WTC11 (cell line): Measurements from ENCODE around the gene HLA-DOB. TPM values are rescaled to one million over a fixed set of nuclear protein-coding genes. Genes with fewer than 3 reads are reported as not detected.

ENCODE experiments used
- ATAC-seq: fragments of 200-7000 bp; cut with Tn5 transposase; 2 replicates; pipeline ENCODE4 v1.10.0; 2021; ENCODE audit warnings: mild to moderate bottlenecking, moderate library complexity
- CTCF ChIA-PET: fragments of 300-600 bp; sonication (Branson Sonifier 250); formaldehyde crosslinking; loops from one replicate; lab custom pipeline; 2021; ENCODE audit warnings: antibody characterized with exemption; lab: Charles Lee
- POLR2A ChIA-PET: fragments of 350-600 bp; sonication (Branson Sonifier 250); formaldehyde crosslinking; loops from one replicate; lab custom pipeline; 2021; ENCODE audit warnings: antibody characterized with exemption; lab: Charles Lee
- DNase-seq: peaks from one replicate; pipeline ENCODE4 v3.0.0; 2021; ENCODE audit warnings: low spot score
- H3K27ac Mint-ChIP-seq: 2 replicates; pipeline ENCODE4 v1.8.0; 2021; ENCODE audit warnings: mixed read lengths
- H3K27me3 Mint-ChIP-seq: 2 replicates; pipeline ENCODE4 v1.8.0; 2021; ENCODE audit warnings: low read depth, mild to moderate bottlenecking, moderate library complexity, mixed read lengths
- H3K36me3 Mint-ChIP-seq: 2 replicates; pipeline ENCODE4 v1.8.0; 2021; ENCODE audit warnings: mixed read lengths
- H3K4me1 Mint-ChIP-seq: 2 replicates; pipeline ENCODE4 v1.8.0; 2022; ENCODE audit warnings: mixed read lengths
- H3K4me3 Mint-ChIP-seq: 2 replicates; pipeline ENCODE4 v1.8.0; 2021; ENCODE audit warnings: mild to moderate bottlenecking, moderate library complexity, mixed read lengths
- H3K9me3 Mint-ChIP-seq: 2 replicates; pipeline ENCODE4 v1.8.0; 2021; ENCODE audit warnings: mixed read lengths
- ATF1 ChIP-seq: sonication (generic); formaldehyde crosslinking; IDR thresholded peaks from 2 replicates; pipeline ENCODE4 v1.8.1; 2023; ENCODE audit warnings: mild to moderate bottlenecking, moderate library complexity, missing genetic modification reagents
- CDX4 ChIP-seq: fragments of 250-450 bp; sonication (Bioruptor Pico); IDR thresholded peaks from 2 replicates; pipeline ENCODE4 v1.9.0; 2021; ENCODE audit warnings: moderate library complexity, mild to moderate bottlenecking, inconsistent platforms, borderline replicate concordance
- CREB1 ChIP-seq: sonication (generic); formaldehyde crosslinking; IDR thresholded peaks from 2 replicates; pipeline ENCODE4 v1.8.0; 2023; ENCODE audit warnings: mild to moderate bottlenecking, missing genetic modification reagents
- CREM ChIP-seq: sonication (generic); formaldehyde crosslinking; IDR thresholded peaks from 2 replicates; pipeline ENCODE4 v1.8.1; 2022; ENCODE audit warnings: mild to moderate bottlenecking, missing genetic modification reagents, moderate library complexity
- E2F1 ChIP-seq: sonication (generic); formaldehyde crosslinking; IDR thresholded peaks from 2 replicates; pipeline ENCODE4 v1.8.0; 2022; ENCODE audit warnings: mild to moderate bottlenecking, missing genetic modification reagents
- E2F5 ChIP-seq: sonication (generic); formaldehyde crosslinking; IDR thresholded peaks from 2 replicates; pipeline ENCODE4 v1.8.1; 2022; ENCODE audit warnings: mild to moderate bottlenecking, moderate library complexity, missing genetic modification reagents
- ETV6 ChIP-seq: sonication (generic); formaldehyde crosslinking; IDR thresholded peaks from 2 replicates; pipeline ENCODE4 v1.8.1; 2022; ENCODE audit warnings: mild to moderate bottlenecking, missing genetic modification reagents
- FOXP1 ChIP-seq: sonication (generic); formaldehyde crosslinking; IDR thresholded peaks from 2 replicates; pipeline ENCODE4 v1.8.0; 2022; ENCODE audit warnings: missing genetic modification reagents, mild to moderate bottlenecking, moderate library complexity, borderline replicate concordance
- HMGA2 ChIP-seq: fragments of 250-450 bp; sonication (Bioruptor Pico); IDR thresholded peaks from 2 replicates; pipeline ENCODE4 v1.4.0; 2021; ENCODE audit warnings: mild to moderate bottlenecking, moderate library complexity
- MAX ChIP-seq: sonication (generic); formaldehyde crosslinking; IDR thresholded peaks from 2 replicates; pipeline ENCODE4 v1.8.0; 2022; ENCODE audit warnings: mild to moderate bottlenecking, missing genetic modification reagents
- MLX ChIP-seq: sonication (generic); formaldehyde crosslinking; IDR thresholded peaks from 2 replicates; pipeline ENCODE4 v1.8.1; 2023; ENCODE audit warnings: mild to moderate bottlenecking, missing genetic modification reagents, moderate library complexity
- MYBL2 ChIP-seq: sonication (generic); formaldehyde crosslinking; IDR thresholded peaks from 2 replicates; pipeline ENCODE4 v1.8.1; 2023; ENCODE audit warnings: mild to moderate bottlenecking, moderate library complexity, missing genetic modification reagents
- NFE2L1 ChIP-seq: sonication (generic); formaldehyde crosslinking; IDR thresholded peaks from 2 replicates; pipeline ENCODE4 v1.8.1; 2023; ENCODE audit warnings: missing genetic modification reagents
- SMAD3 ChIP-seq: sonication (generic); formaldehyde crosslinking; IDR thresholded peaks from 2 replicates; pipeline ENCODE4 v1.8.0; 2022; ENCODE audit warnings: missing genetic modification reagents, mild to moderate bottlenecking, borderline replicate concordance
- SOX15 ChIP-seq: fragments of 250-450 bp; sonication (Bioruptor Pico); IDR thresholded peaks from 2 replicates; pipeline ENCODE4 v1.9.0; 2021; ENCODE audit warnings: mild to moderate bottlenecking
- STAT6 ChIP-seq: sonication (generic); formaldehyde crosslinking; conservative IDR thresholded peaks from 2 replicates; pipeline ENCODE4 v1.8.1; 2023; ENCODE audit warnings: mild to moderate bottlenecking, low read depth, missing genetic modification reagents, moderate library complexity
- TP53 ChIP-seq: sonication (generic); formaldehyde crosslinking; IDR thresholded peaks from 2 replicates; pipeline ENCODE4 v1.8.1; 2023; ENCODE audit warnings: mild to moderate bottlenecking, missing genetic modification reagents
- ZBTB43 ChIP-seq: sonication (generic); formaldehyde crosslinking; IDR thresholded peaks from 2 replicates; pipeline ENCODE4 v1.8.1; 2023; ENCODE audit warnings: mild to moderate bottlenecking, missing genetic modification reagents
- ZNF138 ChIP-seq: sonication (generic); formaldehyde crosslinking; conservative IDR thresholded peaks from 2 replicates; pipeline ENCODE4 v1.8.1; 2022; ENCODE audit warnings: mild to moderate bottlenecking, moderate library complexity, missing genetic modification reagents
- ZNF425 ChIP-seq: fragments of 250-450 bp; sonication (Bioruptor Pico); conservative IDR thresholded peaks from 2 replicates; pipeline ENCODE4 v1.9.0; 2021; ENCODE audit warnings: mild to moderate bottlenecking
- ZNF532 ChIP-seq: fragments of 250-450 bp; sonication (Bioruptor Pico); IDR thresholded peaks from 2 replicates; pipeline ENCODE4 v1.9.0; 2021; ENCODE audit warnings: mild to moderate bottlenecking, borderline replicate concordance
- total RNA-seq: library from RNA; stranded (reverse); gene quantifications from 3 replicates; pipeline ENCODE4 v1.2.3, GENCODE V29; 2021

The HLA-DOB gene
- total RNA-seq, 1 experiment from 2014 or later = 0.15 TPM

- no peak for TF ChIP-seq E2F5 (CRISPR knock-in tag)
- TF ChIP-seq MAX (CRISPR knock-in tag) = no peak
- TF ChIP-seq MLX (CRISPR knock-in tag) = no peak
- no peak for TF ChIP-seq ZNF138 (CRISPR knock-in tag)
- TF ChIP-seq ZBTB43 (CRISPR knock-in tag) = no peak
- no peak for TF ChIP-seq FOXP1
- no peak for TF ChIP-seq TP53
- TF ChIP-seq HMGA2 (CRISPR knock-in tag) = no peak
- no peak for TF ChIP-seq SMAD3 (CRISPR knock-in tag)
- no peak for TF ChIP-seq MYBL2 (CRISPR knock-in tag)
- TF ChIP-seq STAT6 (CRISPR knock-in tag) = no peak
- TF ChIP-seq CREB1 = no peak
- TF ChIP-seq NFE2L1 (CRISPR knock-in tag) = no peak
- TF ChIP-seq, all 79 proteins: peak for 0
- POLR2A ChIA-PET = no interaction called here
- Mint-ChIP-seq H3K27ac (no peak overlapping the region), H3K9me3 (no peaks in the 10 kb centered on the region), H3K36me3 (no peaks in the 10 kb centered on the region), H3K27me3 (peaks cover 19% of the 10 kb centered on the region), H3K4me3 (no peak overlapping the region), H3K4me1 (no peaks in the 10 kb centered on the region)
- ATAC-seq (no peak), DNase-seq (no peak)
- CTCF ChIA-PET = no interaction called here
Measured at GRCh38 chr6:32815996-32816395, 806 bp downstream of the HLA-DOB start.

GRCh38 chr6:32815115-32815514 is 1.7 kb downstream of the HLA-DOB start:
- Mint-ChIP-seq H3K4me3 (no peak overlapping the region), H3K27ac (no peak overlapping the region), H3K27me3 (peaks cover 19% of the 10 kb centered on the region), H3K4me1 (no peaks in the 10 kb centered on the region), H3K36me3 (no peaks in the 10 kb centered on the region), H3K9me3 (no peaks in the 10 kb centered on the region)
- CTCF ChIA-PET = no interaction called here
- no peak for ATAC-seq
- POLR2A ChIA-PET = no interaction called here
- DNase-seq = no peak
- TF ChIP-seq ATF1 (CRISPR knock-in tag) (no peak), ETV6 (CRISPR knock-in tag) (no peak), ZNF532 (no peak), ZNF425 (CRISPR knock-in tag) (no peak), MAX (CRISPR knock-in tag) (no peak), CREM (CRISPR knock-in tag) (no peak), MYBL2 (CRISPR knock-in tag) (no peak), CDX4 (no peak), E2F1 (no peak), SOX15 (CRISPR knock-in tag) (no peak)
